DOHH2 (cell line): Measurements from ENCODE around the gene ARL15.

ENCODE experiments used
- EZH2phosphoT487 ChIP-seq: fragments of 200-600 bp; sonication (generic); IDR thresholded peaks from 2 replicates; pipeline ENCODE4 v1.6.1; 2017; ENCODE audit warnings: borderline replicate concordance, mild to moderate bottlenecking, antibody characterized with exemption, low read length, moderate library complexity, mixed read lengths
- TF ChIP-seq, protein P1 (sequence below): fragments of 200-600 bp; sonication (generic); IDR thresholded peaks from one replicate; pipeline ENCODE4 v1.5.1; 2014; ENCODE audit warnings: antibody characterized with exemption, mild to moderate bottlenecking, low read depth, low read length; ENCODE audit not compliant: poor library complexity, severe bottlenecking

DNA sequence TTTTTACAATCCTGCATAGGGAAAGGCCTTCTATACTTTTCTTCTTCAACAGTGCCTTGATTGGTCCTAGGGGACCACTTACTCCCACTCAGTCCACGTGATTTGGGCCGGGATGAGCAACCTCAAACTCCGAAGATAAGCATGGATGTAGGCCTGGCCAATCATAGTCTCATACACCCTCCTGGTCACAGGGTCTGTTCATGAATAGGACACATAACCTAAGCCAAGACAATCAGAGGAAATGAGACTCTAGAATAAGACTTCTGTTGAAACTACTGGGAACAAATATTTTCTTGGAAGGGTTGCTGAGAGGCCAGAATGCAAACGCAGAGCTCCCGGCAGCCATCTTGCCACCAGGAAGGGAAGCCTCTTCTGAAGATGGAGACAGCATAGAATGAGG, 68.1 kb downstream of the ARL15 start:
- TF ChIP-seq, protein P1, sequence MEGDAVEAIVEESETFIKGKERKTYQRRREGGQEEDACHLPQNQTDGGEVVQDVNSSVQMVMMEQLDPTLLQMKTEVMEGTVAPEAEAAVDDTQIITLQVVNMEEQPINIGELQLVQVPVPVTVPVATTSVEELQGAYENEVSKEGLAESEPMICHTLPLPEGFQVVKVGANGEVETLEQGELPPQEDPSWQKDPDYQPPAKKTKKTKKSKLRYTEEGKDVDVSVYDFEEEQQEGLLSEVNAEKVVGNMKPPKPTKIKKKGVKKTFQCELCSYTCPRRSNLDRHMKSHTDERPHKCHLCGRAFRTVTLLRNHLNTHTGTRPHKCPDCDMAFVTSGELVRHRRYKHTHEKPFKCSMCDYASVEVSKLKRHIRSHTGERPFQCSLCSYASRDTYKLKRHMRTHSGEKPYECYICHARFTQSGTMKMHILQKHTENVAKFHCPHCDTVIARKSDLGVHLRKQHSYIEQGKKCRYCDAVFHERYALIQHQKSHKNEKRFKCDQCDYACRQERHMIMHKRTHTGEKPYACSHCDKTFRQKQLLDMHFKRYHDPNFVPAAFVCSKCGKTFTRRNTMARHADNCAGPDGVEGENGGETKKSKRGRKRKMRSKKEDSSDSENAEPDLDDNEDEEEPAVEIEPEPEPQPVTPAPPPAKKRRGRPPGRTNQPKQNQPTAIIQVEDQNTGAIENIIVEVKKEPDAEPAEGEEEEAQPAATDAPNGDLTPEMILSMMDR: no peak
- TF ChIP-seq EZH2phosphoT487: no peak
